ENCODE data around the gene BRINP3. TPM values are rescaled to one million over a fixed set of nuclear protein-coding genes. Genes with fewer than 3 reads are reported as not detected.

The BRINP3 gene
- total RNA-seq, 1 experiment from 2014 or later, result not detected

GRCh38 chr1:190429141-190429540, 48.5 kb downstream of the BRINP3 start:
- Histone ChIP-seq H4K91ac (ENCODE audit: insufficient read length, low read depth, low read length) (no peak overlapping the region), H3K79me2 (ENCODE audit: insufficient read depth, low read length) (no peaks in the 10 kb centered on the region), H3K23ac (ENCODE audit: insufficient read length, low read depth, low read length) (no peak overlapping the region), H2BK120ac (ENCODE audit: low read depth, low read length, poor library complexity, severe bottlenecking) (no peak overlapping the region), H4K20me1 (ENCODE audit: control insufficient read depth, insufficient read depth, insufficient read length) (no peaks in the 10 kb centered on the region), H2BK12ac (ENCODE audit: insufficient read length, low read depth, low read length) (no peak overlapping the region), H3K9ac (ENCODE audit: extremely low read depth, insufficient read length, low read length) (no peak overlapping the region), H3K4me2 (ENCODE audit: insufficient read depth, insufficient read length, low read length) (no peak overlapping the region), H4K8ac (replicated peaks; ENCODE audit: insufficient read length, low read depth, low read length) (no peak overlapping the region), H2BK5ac (ENCODE audit: insufficient read length, low read length) (no peak overlapping the region), H3K23me2 (ENCODE audit: insufficient read length, low read depth, low read length, poor library complexity, severe bottlenecking) (no peaks in the 10 kb centered on the region), H3K9me3 (ENCODE audit: control insufficient read depth, low read depth, low read length) (no peaks in the 10 kb centered on the region), H3K4me1 (ENCODE audit: insufficient read depth, low read length) (no peaks in the 10 kb centered on the region), H3T11ph (ENCODE audit: low read length) (no peak overlapping the region), H2AK5ac (ENCODE audit: insufficient read length, low read length) (no peak overlapping the region), H3K27me3 (ENCODE audit: insufficient read depth, low read length) (no peaks in the 10 kb centered on the region), H2BK20ac (ENCODE audit: low read depth, low read length, poor library complexity, severe bottlenecking) (no peak overlapping the region), H3K27ac (ENCODE audit: insufficient read length, low read depth, low read length) (no peak overlapping the region), H3K14ac (ENCODE audit: insufficient read depth, low read length) (no peak overlapping the region), H2AFZ (ENCODE audit: low read length) (no peak overlapping the region), H3K18ac (ENCODE audit: insufficient read length, low read depth, low read length) (no peak overlapping the region), H3K79me1 (ENCODE audit: insufficient read depth, low read depth, low read length, poor library complexity, severe bottlenecking) (no peaks in the 10 kb centered on the region), H3K4ac (ENCODE audit: low read depth, low read length) (no peak overlapping the region), H2BK15ac (ENCODE audit: low read depth, low read length) (no peak overlapping the region), H3K56ac (ENCODE audit: insufficient read length, low read depth, low read length) (no peak overlapping the region), H4K5ac (ENCODE audit: insufficient read length, low read depth, low read length) (no peak overlapping the region)
- H3K9me3 Mint-ChIP-seq, result no peaks in the 10 kb centered on the region
- no peaks in the 10 kb centered on the region for H3K4me1 Mint-ChIP-seq
- no peak for DNase-seq
- H3K27ac Mint-ChIP-seq, result no peak overlapping the region
- no peaks in the 10 kb centered on the region for H3K27me3 Mint-ChIP-seq (ENCODE audit: low read depth)
- H3K36me3 Mint-ChIP-seq (ENCODE audit: insufficient read depth in 1 of 3, low read depth in 3 of 3), result no peaks in the 10 kb centered on the region
- no peak overlapping the region for H3K4me3 Mint-ChIP-seq
- no peak for TF ChIP-seq CTCF (conservative IDR thresholded peaks at IDR 0.05)
